ENCODE measurements around the gene RAP1A.

Gene RAP1A

GRCh38 chr1:111585447-111586086, 34.0 kb upstream of the RAP1A start:
- Histone ChIP-seq H3K36me3 (no peaks in the 10 kb centered on the region), H3K4me3 (no peak overlapping the region), H3K9me3 (no peaks in the 10 kb centered on the region), H3K4me1 (peaks cover 0 to 6% (median 0%) of the 10 kb centered on the region in 4 donors), H3K27me3 (no peaks in the 10 kb centered on the region), H3K27ac (no peak overlapping the region)
- no peak for TF ChIP-seq CTCF (IDR thresholded peaks at IDR 0.05)
- no peak for DNase-seq
- intact Hi-C loops (cut with DNase I; ENCODE audit: low total_unique reads) = no loop called here

GRCh38 chr1:111586112-111586511, 33.5 kb upstream of the RAP1A start:
- TF ChIP-seq CTCF (IDR thresholded peaks at IDR 0.05) = no peak

GRCh38 chr1:111587509-111588174, 31.9 kb upstream of the RAP1A start:
- H3K27me3 ChIP-seq = no peaks in the 10 kb centered on the region
- TF ChIP-seq CTCF (IDR thresholded peaks at IDR 0.05) = no peak
- no peaks in the 10 kb centered on the region for H3K9me3 ChIP-seq
- no peaks in the 10 kb centered on the region for H3K36me3 ChIP-seq
- no peak overlapping the region for H3K27ac ChIP-seq
- H3K4me1 ChIP-seq = peaks cover 5 to 16% (median 9%) of the 10 kb centered on the region in 4 donors
- H3K4me3 ChIP-seq = no peak overlapping the region
- no peak for DNase-seq
- intact Hi-C loops (cut with DNase I; ENCODE audit: low total_unique reads) = no loop called here

More at GRCh38 chr1:111586112-111586511, 33.5 kb upstream of the RAP1A start:
- Histone ChIP-seq H3K9me3 (no peaks in the 10 kb centered on the region), H3K4me3 (no peak overlapping the region), H3K27ac (no peak overlapping the region), H3K4me1 (peaks cover 0 to 6% (median 0%) of the 10 kb centered on the region in 4 donors), H3K27me3 (no peaks in the 10 kb centered on the region), H3K36me3 (no peaks in the 10 kb centered on the region)
- no peak for DNase-seq
- intact Hi-C loops (cut with DNase I; ENCODE audit: low total_unique reads) = no loop called here

GRCh38 chr1:111591937-111592336, 27.7 kb upstream of the RAP1A start:
- DNase-seq = no peak
- Histone ChIP-seq H3K27ac (peak overlapping the region; percentile 77 to 78), H3K27me3 (no peaks in the 10 kb centered on the region), H3K36me3 (no peaks in the 10 kb centered on the region), H3K9me3 (no peaks in the 10 kb centered on the region), H3K4me3 (no peak overlapping the region), H3K4me1 (peaks cover 7 to 34% (median 22%) of the 10 kb centered on the region in 4 donors)
- TF ChIP-seq CTCF (IDR thresholded peaks at IDR 0.05) = no peak
- intact Hi-C loops (cut with DNase I; ENCODE audit: low total_unique reads) = loop anchor here (10.0 kb wide), 1 partner anchor 57 kb away; no protein-coding TSS in a partner anchor

DNA sequence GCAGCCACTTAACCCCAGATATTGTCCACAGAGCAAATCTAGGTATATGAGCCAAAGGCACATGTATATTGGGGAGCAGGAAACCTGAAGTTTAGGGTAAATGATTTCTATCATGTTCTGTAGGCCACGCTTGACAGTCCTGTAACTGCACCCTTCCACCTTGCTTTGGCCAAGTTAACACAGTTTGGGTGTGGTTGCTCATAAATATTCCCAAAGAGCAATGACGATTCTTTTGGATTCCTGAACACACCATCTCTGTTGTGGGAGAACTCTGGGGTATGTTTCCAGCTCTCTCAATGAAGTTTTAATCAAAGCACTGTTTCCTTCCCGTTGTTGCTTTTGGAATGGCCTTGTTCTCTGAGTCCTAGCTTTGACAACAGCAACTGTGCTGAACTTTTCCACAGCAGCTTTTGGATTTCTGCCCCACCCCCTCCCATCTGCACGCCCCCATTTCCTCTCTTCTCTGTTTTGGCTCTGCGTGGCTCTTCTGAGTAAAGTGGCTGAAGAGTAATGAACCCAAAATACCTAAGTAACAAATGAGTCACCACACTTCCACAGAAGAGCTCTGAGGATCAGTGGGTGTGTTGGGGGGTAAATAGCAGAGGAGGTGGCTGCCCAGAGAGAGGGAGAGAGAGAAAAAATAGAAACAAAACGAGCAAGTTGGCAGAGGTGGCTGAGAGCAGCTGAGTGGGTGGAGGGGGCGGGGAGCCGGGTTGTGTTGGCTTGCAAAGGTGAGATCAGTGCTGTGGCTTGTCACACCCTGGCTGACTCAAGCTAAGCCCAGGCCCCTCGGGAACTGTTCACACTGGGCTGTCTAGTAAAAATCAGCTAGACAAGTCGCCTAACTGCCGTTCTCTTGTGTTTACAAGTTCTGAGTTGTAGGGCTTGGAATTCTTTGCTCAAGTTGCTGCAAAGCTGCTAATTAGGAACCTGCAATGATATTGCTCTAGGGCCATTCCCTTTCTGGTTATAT, 26.9 kb upstream of the RAP1A start:
- Histone ChIP-seq H3K36me3 (no peaks in the 10 kb centered on the region), H3K4me1 (peaks cover 7 to 40% (median 23%) of the 10 kb centered on the region in 4 donors), H3K27ac (peak overlapping the region; percentile 77 to 78), H3K4me3 (no peak overlapping the region), H3K9me3 (no peaks in the 10 kb centered on the region), H3K27me3 (no peaks in the 10 kb centered on the region)
- DNase-seq = peak; percentile 89 to 97
- intact Hi-C loops (cut with DNase I; ENCODE audit: low total_unique reads) = loop anchor here (10.0 kb wide), 1 partner anchor 58 kb away; no protein-coding TSS in a partner anchor
- no peak for TF ChIP-seq CTCF (IDR thresholded peaks at IDR 0.05)

All from tibial artery (tissue), 4 donors.